AG10803 (cell line): Measurements from ENCODE around the gene FAR2.

Experiments
- DNase-seq: peaks from one replicate; pipeline ENCODE4 v3.0.0; 2010; ENCODE audit warnings: low read depth
- H3K4me3 ChIP-seq: 2 replicates; pipeline ENCODE4 v1.5.1; 2011; ENCODE audit warnings: mild to moderate bottlenecking, low read length, control low read depth
- TF ChIP-seq, protein P1 (sequence below): conservative IDR thresholded peaks from 2 replicates; pipeline ENCODE4 v1.5.1; 2011; ENCODE audit warnings: mild to moderate bottlenecking, low read length, control low read depth, inconsistent platforms

The FAR2 gene

DNA sequence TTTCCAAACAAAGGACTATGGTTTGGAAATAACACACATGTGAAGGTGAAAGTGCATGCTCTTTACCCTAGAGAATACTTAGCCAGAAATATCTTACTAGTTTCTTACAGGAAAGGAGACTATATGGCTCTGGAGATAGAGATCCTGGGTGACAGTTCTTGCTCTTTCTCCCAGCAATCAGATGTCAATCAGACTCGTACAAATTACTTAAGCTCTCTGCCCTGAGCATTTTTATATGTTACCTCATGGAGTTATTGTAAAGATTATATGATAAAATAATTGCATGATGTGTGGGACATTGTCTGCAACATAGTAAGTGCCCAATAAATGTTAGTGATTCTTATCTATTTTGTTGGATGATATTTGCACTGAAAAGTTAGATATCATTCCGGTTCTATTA is 76.8 kb downstream of the FAR2 start:
- no peak overlapping the region for H3K4me3 ChIP-seq
- TF ChIP-seq, protein P1, sequence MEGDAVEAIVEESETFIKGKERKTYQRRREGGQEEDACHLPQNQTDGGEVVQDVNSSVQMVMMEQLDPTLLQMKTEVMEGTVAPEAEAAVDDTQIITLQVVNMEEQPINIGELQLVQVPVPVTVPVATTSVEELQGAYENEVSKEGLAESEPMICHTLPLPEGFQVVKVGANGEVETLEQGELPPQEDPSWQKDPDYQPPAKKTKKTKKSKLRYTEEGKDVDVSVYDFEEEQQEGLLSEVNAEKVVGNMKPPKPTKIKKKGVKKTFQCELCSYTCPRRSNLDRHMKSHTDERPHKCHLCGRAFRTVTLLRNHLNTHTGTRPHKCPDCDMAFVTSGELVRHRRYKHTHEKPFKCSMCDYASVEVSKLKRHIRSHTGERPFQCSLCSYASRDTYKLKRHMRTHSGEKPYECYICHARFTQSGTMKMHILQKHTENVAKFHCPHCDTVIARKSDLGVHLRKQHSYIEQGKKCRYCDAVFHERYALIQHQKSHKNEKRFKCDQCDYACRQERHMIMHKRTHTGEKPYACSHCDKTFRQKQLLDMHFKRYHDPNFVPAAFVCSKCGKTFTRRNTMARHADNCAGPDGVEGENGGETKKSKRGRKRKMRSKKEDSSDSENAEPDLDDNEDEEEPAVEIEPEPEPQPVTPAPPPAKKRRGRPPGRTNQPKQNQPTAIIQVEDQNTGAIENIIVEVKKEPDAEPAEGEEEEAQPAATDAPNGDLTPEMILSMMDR: no peak
- no peak for DNase-seq

DNA sequence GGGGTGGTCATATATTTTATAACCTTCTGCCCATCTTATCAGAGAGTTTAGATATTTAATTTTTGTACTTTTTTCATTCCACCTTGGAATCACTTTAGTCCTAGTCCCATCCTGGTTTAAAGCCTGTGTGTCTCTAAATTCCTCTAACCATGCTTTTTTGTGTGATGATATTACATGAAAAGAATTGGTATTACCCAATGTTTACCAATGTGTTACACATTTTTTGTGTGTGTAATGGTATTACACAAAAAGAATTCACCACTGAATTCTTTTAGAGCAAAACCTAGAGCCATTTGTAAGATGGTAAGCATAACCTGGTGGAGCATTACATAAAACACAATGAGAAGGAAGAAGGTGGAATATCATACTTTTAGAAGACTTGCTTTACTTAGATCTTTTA is 77.5 kb downstream of the FAR2 start:
- peak; percentile 30 for DNase-seq
- H3K4me3 ChIP-seq: no peak overlapping the region
- TF ChIP-seq, protein P1: no peak

DNA sequence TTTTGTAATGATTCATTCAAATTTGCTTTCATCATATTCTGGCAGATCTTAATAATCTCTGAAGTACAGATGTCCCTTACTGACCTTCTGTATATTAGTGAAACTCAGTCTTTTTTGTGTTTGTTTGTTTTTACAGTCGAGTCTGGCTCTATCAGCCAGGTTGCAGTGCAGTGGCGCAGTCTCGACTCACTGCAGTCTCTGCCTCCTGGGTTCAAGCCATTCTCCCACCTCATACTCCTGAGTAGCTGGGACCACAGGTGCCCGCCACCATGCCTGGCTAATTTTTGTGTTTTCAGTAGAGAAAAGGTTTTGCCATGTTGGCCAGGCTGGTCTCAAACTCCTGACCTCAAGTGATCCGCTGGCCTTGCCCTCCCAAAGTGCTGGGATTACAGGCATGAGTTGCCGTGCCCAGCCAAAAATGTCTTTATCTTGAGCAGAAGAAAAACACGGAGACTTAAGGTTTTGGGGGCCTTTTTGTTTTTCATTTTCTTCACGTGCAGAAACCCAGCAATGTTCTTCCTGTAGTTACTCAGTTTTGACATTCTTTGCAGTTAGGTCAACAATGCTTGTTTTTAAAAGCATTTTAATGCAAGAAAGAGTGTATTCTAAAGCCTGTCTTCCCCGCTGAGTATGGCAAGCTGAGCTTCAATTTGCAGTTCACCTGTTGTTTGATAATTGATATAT is 79.5 kb downstream of the FAR2 start:
- no peak overlapping the region for H3K4me3 ChIP-seq
- TF ChIP-seq, protein P1: no peak
- no peak for DNase-seq

DNA sequence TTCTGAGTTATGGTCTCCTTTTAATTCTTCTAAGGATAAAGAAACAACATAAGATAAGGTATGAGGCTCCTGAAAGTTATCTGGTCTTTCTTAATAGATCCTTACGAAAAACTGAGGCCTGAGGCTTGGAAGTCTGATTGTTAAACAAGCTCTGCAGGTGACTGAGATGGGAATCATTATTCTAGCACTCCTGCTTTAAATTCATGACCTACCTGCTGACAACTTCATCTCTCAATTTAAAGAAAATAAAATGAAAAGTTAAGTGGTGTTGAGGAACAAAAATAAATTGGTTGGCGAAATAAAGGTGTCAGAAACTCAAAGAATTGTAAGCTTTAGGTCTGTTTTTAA is 80.1 kb downstream of the FAR2 start:
- DNase-seq: no peak
- no peak overlapping the region for H3K4me3 ChIP-seq
- TF ChIP-seq, protein P1: no peak

DNA sequence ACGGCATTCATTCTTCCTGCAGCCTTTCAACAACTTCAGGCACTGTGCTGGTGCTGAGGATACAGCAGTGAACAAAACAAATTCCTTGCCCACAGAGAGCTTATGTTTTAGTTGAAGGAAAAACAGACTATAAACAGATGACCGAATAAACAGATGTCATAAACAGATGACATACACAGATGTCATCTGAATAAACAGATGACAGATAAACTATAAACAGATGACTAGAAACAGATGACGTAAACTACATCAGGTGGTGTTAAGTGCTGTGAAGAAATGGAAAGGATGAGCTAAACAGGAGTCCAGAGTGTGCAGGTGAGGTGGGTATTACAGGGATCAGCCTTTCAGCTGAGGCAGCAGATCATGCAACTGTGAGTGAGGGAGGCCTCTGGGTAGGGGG is 80.9 kb downstream of the FAR2 start:
- TF ChIP-seq, protein P1: no peak
- DNase-seq: no peak
- H3K4me3 ChIP-seq: no peak overlapping the region

- TF ChIP-seq, protein P1: no peak
- H3K4me3 ChIP-seq: no peak overlapping the region
- no peak for DNase-seq
Measured at GRCh38 chr12:29230800-29231560, 81.9 kb downstream of the FAR2 start.

DNA sequence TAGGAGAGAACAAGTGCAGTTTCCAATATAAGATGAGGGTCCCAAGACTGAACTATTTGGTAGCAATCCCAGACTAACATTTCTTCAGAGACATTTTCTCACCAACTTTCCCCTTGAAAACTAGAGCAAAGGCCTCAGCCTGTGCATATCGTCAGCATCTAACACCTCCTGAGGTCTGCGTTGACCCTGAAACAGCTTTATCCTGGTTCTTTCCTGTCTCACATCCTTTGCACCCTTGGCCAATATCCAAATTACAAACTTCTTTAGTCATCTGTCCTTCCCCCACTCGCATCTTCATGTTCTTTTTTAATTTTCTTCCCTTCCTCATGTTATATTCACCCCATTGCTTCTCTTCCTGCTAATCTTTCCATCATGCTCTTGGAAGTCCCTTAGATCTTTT is 83.0 kb downstream of the FAR2 start:
- TF ChIP-seq, protein P1: no peak
- DNase-seq: no peak
- no peak overlapping the region for H3K4me3 ChIP-seq
